A673 (cell line): ENCODE data around the gene ZNF396.

Source experiments
- EZH2 ChIP-seq: fragments of 200-600 bp; sonication (generic); IDR thresholded peaks from 2 replicates; pipeline ENCODE4 v1.6.1; 2017; ENCODE audit warnings: borderline replicate concordance, low read depth, mild to moderate bottlenecking, mixed read lengths, antibody characterized with exemption, low read length; ENCODE audit not compliant: poor library complexity, severe bottlenecking
- TF ChIP-seq, protein P1 (sequence below): fragments of 300-800, 200-600 bp; sonication (generic); conservative IDR thresholded peaks from 2 replicates; pipeline ENCODE4 v1.5.1; 2017; ENCODE audit warnings: low read depth, mild to moderate bottlenecking, antibody characterized with exemption, low read length, moderate library complexity, mixed read lengths

DNA sequence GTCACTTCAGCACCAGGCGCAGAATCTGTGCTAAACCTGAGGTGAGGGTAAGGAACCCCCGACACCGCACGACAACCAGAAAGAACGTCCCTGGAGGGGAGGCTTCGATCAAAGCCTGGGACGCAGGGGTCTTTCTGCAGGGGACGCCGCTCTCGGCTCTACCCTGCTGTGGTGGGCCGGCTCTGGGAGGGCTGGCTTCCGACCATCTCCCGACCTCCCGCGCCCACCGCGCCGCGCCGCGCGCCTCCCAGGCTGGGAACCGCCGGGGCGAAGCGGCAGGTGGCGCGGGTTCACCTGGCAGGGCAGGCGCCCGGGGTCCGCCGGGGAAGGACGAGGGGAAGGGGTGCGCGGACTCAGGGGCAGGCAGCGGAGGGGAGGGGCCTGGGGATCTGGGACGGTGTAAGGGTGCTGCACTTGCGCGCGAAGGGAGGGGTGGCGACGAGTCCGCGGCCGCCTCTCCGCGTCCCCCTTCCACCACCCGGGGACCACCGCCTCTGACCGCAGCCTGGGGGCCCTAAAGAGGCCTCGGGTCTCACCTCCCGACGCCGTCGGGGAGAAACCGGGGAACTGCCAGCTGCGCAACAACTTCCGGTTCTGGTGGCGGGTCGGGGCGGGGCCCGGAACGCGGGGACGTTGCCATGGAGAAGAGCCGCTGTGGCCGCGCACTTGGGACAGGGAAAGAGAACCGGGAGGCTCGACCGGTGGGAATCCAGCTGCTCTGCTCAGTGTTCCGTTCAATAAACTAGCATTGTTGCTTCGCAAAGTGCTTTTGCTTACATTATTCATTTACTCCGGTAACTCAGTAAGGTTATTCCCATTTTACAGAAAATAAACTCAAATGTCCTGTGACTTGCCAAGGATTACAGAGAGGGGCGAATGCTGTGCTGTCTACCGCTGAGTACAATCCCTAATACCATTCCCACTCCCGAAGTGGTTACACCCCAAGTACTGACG, at the start of gene ZNF396:
- TF ChIP-seq, protein P1, sequence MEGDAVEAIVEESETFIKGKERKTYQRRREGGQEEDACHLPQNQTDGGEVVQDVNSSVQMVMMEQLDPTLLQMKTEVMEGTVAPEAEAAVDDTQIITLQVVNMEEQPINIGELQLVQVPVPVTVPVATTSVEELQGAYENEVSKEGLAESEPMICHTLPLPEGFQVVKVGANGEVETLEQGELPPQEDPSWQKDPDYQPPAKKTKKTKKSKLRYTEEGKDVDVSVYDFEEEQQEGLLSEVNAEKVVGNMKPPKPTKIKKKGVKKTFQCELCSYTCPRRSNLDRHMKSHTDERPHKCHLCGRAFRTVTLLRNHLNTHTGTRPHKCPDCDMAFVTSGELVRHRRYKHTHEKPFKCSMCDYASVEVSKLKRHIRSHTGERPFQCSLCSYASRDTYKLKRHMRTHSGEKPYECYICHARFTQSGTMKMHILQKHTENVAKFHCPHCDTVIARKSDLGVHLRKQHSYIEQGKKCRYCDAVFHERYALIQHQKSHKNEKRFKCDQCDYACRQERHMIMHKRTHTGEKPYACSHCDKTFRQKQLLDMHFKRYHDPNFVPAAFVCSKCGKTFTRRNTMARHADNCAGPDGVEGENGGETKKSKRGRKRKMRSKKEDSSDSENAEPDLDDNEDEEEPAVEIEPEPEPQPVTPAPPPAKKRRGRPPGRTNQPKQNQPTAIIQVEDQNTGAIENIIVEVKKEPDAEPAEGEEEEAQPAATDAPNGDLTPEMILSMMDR: no peak
- no peak for TF ChIP-seq EZH2
